CD4-positive, alpha-beta T cell treated with Interleukin-15 for 4 hours (primary cell): ENCODE results near the gene SYNGR3.

Source experiments
- DNase-seq: peaks from one replicate; pipeline ENCODE4 v3.0.0-alpha.2; 2020; ENCODE audit warnings: low spot score

The SYNGR3 gene

GRCh38 chr16:2042171-2042985 is 52.6 kb downstream of the SYNGR3 start:
- DNase-seq: no peak

- DNase-seq: no peak
Measured at GRCh38 chr16:2042986-2043666, 53.4 kb downstream of the SYNGR3 start.
